ENCODE measurements around the gene AUTS2.
A peak's percentile ranks its signal among the peaks of the same experiment; 100 is the strongest.

AUTS2 gene

DNA sequence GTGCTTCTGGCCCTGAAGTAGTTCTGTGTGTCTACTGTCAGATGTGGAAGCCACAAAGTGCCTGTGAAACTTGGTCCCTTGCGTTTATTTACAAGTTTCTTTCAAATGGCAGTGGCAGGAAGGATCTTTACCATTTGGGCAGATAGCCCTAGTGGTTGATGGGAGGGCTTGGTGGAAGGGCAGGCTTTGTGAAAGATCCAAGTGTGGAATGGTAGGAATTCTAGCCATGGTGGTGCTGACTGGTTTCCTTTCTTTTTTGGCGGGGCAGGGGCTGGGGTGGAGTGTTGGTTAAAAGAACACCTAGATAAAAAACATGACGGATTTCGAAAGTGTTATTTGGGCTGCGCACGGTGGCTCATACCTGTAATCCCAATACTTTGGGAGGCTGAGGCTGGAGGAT is 27.0 kb downstream of the AUTS2 start:
- no peak for ATAC-seq
- Mint-ChIP-seq H3K9me3 (no peaks in the 10 kb centered on the region), H3K4me3 (no peak overlapping the region), H3K27me3 (peaks cover 4% of the 10 kb centered on the region), H3K4me1 (peaks cover 2% of the 10 kb centered on the region), H3K36me3 (ENCODE audit: low read depth) (no peaks in the 10 kb centered on the region), H3K27ac (no peak overlapping the region)
- DNase-seq: no peak

DNA sequence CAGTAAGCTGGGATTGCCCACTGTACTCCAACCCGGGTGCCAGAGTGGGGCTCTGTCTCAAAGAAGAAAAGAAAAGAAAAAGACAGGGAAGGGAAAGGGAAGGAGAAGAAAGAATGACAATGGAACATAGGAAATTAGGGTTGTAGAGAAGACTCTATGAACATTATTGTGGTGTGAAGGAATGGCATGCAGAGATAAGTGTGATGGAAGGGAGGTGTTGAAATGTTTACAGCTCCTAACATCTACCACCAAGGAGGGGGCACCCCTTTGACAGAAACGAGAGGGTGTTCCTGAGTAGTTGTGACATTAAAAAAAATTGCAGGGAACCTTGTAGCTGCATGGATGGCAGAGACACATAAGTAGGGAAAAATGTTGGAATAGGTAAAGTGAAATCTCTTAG is 27.5 kb downstream of the AUTS2 start:
- no peak for ATAC-seq
- H3K27ac Mint-ChIP-seq: no peak overlapping the region

DNA sequence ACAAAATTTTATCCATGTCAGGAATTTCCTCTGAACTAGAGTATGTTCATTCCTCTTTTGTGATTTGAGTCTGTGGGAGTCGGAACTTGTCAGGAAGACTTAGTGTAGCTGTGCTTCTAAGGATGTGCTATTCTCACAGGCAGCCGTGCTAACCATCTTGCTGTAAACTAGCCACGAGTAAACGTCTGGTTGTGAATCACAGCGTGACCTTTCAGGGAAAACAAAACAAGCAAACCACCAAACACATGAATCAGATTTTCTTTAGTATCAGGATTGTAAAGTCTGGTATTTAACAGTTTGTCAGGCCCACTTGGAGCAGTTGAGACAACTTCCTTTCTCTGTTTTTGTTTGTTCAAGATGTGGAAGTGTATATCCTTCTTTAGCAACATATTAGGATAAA is 32.0 kb downstream of the AUTS2 start:
- DNase-seq: no peak
- peaks cover 2% of the 10 kb centered on the region for H3K4me1 Mint-ChIP-seq
- H3K36me3 Mint-ChIP-seq (ENCODE audit: low read depth): no peaks in the 10 kb centered on the region
- no peaks in the 10 kb centered on the region for H3K27me3 Mint-ChIP-seq
- H3K27ac Mint-ChIP-seq: no peak overlapping the region
- no peak for ATAC-seq
- no peak overlapping the region for H3K4me3 Mint-ChIP-seq
- no peaks in the 10 kb centered on the region for H3K9me3 Mint-ChIP-seq

More for the DNA sequence above, 27.5 kb downstream of the AUTS2 start:
- DNase-seq: no peak
- Mint-ChIP-seq H3K9me3 (no peaks in the 10 kb centered on the region), H3K4me3 (no peak overlapping the region), H3K27me3 (peaks cover 3% of the 10 kb centered on the region), H3K36me3 (ENCODE audit: low read depth) (no peaks in the 10 kb centered on the region), H3K4me1 (peaks cover 2% of the 10 kb centered on the region)

DNA sequence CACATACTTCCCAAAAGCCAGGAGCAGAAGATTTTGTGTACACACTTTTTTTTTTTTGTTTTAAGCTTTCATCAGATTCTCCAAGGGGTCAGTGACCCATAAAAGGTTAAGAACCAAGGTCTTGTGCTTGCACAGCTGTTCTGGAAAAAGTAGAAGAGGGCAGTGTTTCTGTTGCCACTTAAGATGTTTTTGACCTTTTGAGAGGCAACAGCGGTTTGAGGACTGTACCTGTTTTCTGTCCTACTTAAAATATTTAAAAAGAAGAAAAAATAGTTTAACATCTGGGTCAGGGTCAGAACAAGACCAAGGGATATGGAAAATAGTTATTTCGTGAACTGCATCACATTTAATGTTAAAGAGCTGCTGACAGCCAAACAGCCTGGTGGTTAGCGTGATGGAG is 32.9 kb downstream of the AUTS2 start:
- Mint-ChIP-seq H3K27me3 (no peaks in the 10 kb centered on the region), H3K4me3 (no peak overlapping the region), H3K9me3 (no peaks in the 10 kb centered on the region), H3K4me1 (peaks cover 2% of the 10 kb centered on the region), H3K36me3 (ENCODE audit: low read depth) (no peaks in the 10 kb centered on the region), H3K27ac (no peak overlapping the region)
- DNase-seq: no peak
- no peak for ATAC-seq

DNA sequence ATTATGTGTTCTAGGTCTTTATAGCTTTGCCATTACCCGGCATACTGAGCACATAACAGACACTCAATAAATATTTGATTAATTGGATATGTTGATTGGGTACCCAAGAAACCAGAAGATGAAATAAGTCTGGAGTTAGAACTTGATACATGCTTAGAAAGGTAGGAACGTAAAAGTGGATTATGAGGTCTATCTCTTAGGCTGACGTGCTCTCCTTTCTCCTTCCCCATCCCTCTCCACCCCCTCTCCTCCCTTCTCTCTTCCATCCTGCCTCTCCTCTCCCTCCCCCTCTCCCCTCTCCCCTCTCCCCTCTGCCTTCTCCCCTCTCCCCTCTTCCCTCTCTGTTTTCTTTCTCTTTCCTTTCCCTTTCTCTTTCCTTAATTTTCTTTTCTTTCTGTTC is 34.0 kb downstream of the AUTS2 start:
- no peaks in the 10 kb centered on the region for H3K9me3 Mint-ChIP-seq
- DNase-seq (no peak), ATAC-seq (no peak)
- H3K27me3 Mint-ChIP-seq: no peaks in the 10 kb centered on the region
- peaks cover 2% of the 10 kb centered on the region for H3K4me1 Mint-ChIP-seq
- no peaks in the 10 kb centered on the region for H3K36me3 Mint-ChIP-seq (ENCODE audit: low read depth)
- no peak overlapping the region for H3K27ac Mint-ChIP-seq
- no peak overlapping the region for H3K4me3 Mint-ChIP-seq

DNA sequence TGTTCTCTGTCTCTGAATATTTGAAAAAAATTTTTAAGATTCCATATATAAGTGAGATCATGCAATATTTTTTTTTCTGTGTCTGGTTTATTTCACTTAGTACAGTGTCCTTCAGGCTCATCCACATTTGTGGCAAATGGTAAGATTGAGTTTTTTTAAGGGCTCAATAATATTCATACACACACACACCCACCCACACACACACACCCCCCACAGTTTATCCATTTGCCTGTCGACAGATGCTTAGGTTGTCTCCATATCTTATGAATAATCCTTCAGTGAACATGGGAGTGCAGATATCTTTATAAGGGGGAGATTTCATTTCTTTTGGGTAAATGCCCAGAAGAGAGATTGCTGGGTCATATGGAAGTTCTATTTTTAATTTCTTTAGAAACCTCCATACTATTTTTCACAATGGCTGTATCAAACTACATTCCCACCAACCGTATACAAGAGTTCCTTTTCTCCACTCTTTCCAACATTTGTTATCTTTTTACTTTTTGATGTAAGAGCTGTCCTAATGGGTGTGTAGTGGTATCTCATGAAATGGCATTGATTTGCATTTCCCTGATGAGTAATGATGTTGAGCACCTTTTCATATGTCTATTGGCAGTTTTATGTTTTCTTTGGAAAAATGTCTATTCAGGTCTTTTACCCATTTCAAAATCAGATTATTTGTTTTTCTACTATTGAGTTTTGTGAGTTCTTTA is 35.0 kb downstream of the AUTS2 start:
- peaks cover 2% of the 10 kb centered on the region for H3K4me1 Mint-ChIP-seq
- no peaks in the 10 kb centered on the region for H3K36me3 Mint-ChIP-seq (ENCODE audit: low read depth)
- DNase-seq: no peak
- no peaks in the 10 kb centered on the region for H3K27me3 Mint-ChIP-seq
- H3K27ac Mint-ChIP-seq: no peak overlapping the region
- no peak overlapping the region for H3K4me3 Mint-ChIP-seq
- H3K9me3 Mint-ChIP-seq: no peaks in the 10 kb centered on the region
- ATAC-seq: no peak

DNA sequence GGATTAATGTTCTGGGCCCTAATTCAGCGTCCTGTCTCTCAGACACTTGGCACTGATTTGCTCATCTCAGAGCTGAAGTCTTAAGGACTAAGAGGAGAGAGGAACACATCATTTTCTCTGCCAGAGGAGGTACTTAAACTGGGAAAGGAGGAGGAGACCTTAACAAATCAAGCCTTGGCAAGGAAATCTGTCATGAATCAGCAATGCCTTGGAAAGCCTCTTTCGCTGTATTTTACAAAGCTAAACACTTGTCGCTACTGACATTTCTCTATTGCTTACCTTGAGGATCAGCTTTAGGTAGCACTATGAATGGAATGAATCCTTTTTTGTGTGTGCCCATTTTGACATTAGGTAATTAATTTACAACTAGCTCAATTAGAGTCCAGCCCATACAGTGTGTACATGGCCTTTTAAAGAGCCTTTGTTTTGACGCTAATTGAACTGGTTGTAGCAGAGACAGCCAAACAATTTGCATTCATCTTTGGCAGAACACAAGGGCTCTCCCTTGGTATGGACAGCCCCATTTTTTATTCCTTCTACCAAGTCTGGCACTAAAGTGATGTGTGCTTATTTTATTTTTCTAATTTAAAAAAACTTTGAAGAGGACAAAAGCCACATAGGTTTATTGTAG is 37.4 kb downstream of the AUTS2 start:
- H3K9me3 Mint-ChIP-seq: no peaks in the 10 kb centered on the region
- no peak overlapping the region for H3K27ac Mint-ChIP-seq
- ATAC-seq: no peak

DNA sequence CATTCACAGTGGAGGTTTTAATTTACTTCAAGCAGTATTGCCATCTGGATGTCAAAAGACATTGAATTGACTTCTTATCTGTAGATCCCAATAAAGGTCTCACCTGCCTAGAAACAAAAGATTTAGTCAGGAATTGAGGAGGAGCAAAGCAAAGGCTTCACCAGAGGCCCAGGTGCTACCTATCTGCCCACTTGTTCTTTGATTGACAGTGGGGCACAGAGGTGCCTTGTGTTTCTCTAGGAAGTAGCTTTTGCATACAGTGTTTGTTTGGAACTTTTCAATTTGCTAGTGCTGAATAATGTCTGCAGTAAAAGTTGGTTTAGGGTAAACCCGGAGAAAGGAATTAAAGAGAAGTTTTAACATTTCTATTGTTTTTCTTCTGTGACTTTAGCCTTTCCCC is 40.4 kb downstream of the AUTS2 start:
- Mint-ChIP-seq H3K4me1 (no peaks in the 10 kb centered on the region), H3K36me3 (ENCODE audit: low read depth) (no peaks in the 10 kb centered on the region), H3K4me3 (no peak overlapping the region), H3K27me3 (no peaks in the 10 kb centered on the region), H3K27ac (no peak overlapping the region), H3K9me3 (no peaks in the 10 kb centered on the region)
- no peak for DNase-seq
- ATAC-seq: no peak

More for the DNA sequence above, 37.4 kb downstream of the AUTS2 start:
- no peak overlapping the region for H3K4me3 Mint-ChIP-seq
- DNase-seq: no peak
- H3K36me3 Mint-ChIP-seq (ENCODE audit: low read depth): no peaks in the 10 kb centered on the region
- H3K4me1 Mint-ChIP-seq: no peaks in the 10 kb centered on the region
- no peaks in the 10 kb centered on the region for H3K27me3 Mint-ChIP-seq

DNA sequence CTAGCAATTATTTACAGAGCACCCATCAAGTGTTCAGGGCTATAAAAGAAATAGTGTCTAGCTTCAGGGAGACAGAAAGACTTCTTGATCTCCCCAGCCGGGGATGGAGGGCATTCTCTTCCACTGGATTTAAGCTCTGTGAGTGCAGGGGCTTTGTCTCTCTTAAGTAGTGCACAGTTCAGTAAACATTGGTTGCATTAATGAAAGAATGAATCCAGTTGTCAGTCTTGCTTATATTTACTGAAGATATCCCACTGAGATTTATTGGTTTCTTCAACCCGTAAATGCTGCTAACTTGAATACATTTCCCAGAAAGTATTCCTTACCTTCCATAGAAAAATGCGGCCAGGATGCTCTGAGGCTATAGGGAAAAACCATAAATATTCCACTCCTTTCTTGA is 41.9 kb downstream of the AUTS2 start:
- Mint-ChIP-seq H3K36me3 (ENCODE audit: low read depth) (no peaks in the 10 kb centered on the region), H3K27ac (no peak overlapping the region), H3K9me3 (no peaks in the 10 kb centered on the region), H3K4me1 (no peaks in the 10 kb centered on the region), H3K4me3 (no peak overlapping the region), H3K27me3 (no peaks in the 10 kb centered on the region)
- ATAC-seq: no peak
- no peak for DNase-seq

DNA sequence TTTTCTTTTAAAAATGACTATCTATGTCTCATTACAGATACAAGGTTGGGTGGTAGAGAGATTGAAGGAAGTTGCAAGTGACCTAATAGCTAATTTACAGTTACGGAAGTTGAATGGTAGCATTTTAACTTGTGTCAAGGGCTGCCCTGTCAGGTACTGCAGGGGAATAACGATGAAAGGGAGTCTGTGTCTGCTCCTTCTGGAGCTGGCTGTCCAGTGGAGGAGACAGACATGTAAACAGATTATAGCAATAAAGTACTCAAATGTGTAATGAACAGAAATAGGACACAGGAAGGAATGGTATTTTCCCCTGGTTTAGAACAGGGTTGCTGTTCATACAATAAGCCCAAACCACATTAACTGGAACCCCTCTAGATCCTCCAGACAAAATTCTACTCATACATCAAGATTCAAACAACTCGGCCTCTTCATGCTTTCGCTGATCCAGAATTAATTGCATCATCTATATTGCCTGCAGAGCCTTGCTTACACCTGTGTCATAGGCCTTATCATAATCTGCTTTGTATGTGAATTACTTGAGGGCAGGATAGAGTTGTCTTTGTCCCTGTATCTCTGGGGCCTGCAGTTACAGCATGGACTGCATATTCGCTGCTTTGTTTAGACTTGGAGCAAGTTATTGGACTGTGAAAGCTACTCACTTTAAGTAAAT is 42.8 kb downstream of the AUTS2 start:
- no peaks in the 10 kb centered on the region for H3K36me3 Mint-ChIP-seq (ENCODE audit: low read depth)
- H3K4me1 Mint-ChIP-seq: no peaks in the 10 kb centered on the region
- no peak overlapping the region for H3K4me3 Mint-ChIP-seq
- no peak overlapping the region for H3K27ac Mint-ChIP-seq
- H3K9me3 Mint-ChIP-seq: no peaks in the 10 kb centered on the region
- ATAC-seq: no peak
- no peaks in the 10 kb centered on the region for H3K27me3 Mint-ChIP-seq
- DNase-seq: no peak

DNA sequence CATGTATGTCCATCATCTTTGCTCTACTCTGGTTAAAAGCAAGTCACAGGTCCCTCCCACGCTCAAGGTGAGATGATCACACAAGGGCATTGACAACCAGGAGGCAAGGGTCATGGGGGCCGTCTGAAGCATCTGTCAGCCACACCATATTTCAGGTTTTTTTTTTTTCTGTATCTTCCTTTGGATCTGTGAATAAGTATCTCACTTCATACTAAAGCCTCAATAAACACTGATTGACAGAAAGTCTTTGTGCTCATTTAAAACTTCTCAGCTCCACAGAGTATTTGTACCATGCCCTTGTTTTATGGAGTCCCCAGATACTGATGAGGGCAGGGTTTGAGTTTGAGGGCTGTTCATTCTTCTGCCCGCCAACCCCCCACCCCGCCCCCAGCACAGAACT is 45.0 kb downstream of the AUTS2 start:
- no peak for DNase-seq
- H3K4me3 Mint-ChIP-seq: no peak overlapping the region
- no peaks in the 10 kb centered on the region for H3K9me3 Mint-ChIP-seq
- H3K4me1 Mint-ChIP-seq: no peaks in the 10 kb centered on the region
- H3K27ac Mint-ChIP-seq: no peak overlapping the region
- no peaks in the 10 kb centered on the region for H3K27me3 Mint-ChIP-seq
- no peak for ATAC-seq
- no peaks in the 10 kb centered on the region for H3K36me3 Mint-ChIP-seq (ENCODE audit: low read depth)

DNA sequence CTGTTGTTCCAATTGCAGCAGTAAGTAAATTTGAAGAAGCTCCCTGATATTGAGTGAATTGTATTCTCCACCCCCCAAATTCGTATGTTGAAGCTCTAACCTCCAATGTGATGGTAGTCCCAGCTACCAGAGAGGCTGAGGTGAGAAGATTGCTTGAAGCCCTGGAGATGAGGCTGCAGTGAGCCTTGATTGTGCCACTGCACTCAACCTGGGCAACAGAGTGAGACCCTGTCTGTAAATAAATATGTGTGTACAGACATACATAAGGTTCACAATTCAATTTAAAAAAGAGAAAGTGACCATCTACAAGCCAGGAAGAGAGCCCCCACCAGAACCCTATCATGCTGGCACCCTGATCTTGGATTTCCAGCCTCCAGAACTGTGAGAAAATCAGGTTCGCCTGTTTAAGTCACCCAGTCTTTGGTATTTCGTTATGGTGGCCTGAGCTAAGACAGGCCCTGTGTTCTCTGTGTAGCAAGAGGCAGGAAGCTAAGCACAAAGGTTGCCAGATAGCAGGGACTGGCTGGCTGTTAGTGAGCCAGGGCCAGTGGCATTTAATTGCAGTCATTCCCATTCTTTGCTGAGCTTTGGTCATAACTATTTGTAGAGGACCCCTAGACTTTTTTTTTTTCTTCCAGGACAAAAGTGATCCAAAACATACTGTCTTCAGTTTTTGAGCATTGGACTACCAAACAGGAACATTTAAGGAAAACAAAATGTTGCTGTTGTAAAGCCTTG is 45.6 kb downstream of the AUTS2 start:
- H3K27me3 Mint-ChIP-seq: no peaks in the 10 kb centered on the region
- no peak overlapping the region for H3K27ac Mint-ChIP-seq
- DNase-seq (no peak), ATAC-seq (no peak)
- no peaks in the 10 kb centered on the region for H3K36me3 Mint-ChIP-seq (ENCODE audit: low read depth)
- H3K9me3 Mint-ChIP-seq: no peaks in the 10 kb centered on the region
- no peaks in the 10 kb centered on the region for H3K4me1 Mint-ChIP-seq
- H3K4me3 Mint-ChIP-seq: no peak overlapping the region

DNA sequence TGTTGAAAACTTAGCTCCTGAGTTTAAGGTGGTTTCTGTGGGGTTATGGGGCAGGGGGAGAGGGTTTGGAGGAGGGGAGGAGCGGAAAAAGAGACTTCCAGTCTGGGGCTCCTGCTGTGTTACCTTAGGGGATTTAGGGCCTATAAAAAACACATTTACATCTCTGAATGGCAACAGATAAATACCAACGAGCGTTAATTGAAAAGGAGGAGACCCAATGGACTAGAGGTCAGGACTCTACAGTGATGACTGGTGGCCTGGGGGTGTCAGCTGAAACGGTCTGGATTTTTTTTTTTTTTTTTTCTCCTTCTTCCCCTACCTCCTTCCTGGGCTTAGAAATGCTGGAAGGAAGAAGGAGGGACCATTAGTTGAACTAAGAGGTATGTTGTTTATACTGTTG is 47.4 kb downstream of the AUTS2 start:
- Mint-ChIP-seq H3K4me1 (no peaks in the 10 kb centered on the region), H3K36me3 (ENCODE audit: low read depth) (no peaks in the 10 kb centered on the region), H3K9me3 (no peaks in the 10 kb centered on the region), H3K4me3 (no peak overlapping the region), H3K27me3 (no peaks in the 10 kb centered on the region), H3K27ac (no peak overlapping the region)
- DNase-seq: no peak
- no peak for ATAC-seq

DNA sequence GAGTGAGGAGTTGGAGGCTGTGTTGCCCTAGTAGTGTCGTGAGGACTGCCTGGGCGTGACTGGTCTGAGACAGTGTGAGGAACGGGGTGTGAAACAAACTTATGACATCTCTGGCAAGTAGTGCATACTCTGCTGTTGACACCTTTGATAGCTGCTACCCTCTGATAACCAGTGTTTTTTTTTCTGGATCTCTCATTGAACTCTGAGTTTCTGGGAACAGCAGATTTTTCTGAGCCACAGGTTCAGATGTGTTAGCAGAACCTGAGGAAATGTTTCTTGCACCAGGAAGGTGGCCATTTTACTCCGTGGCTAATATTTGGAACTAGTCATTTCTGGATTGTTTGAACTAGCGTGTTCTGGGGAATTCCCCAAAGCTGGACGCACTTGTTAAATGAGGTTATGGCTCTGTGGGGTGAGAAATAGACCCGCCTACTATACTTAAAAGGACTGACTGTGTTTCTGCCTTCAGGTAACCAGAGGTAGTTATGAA is 52.9 kb downstream of the AUTS2 start:
- H3K4me3 Mint-ChIP-seq: no peak overlapping the region
- no peak overlapping the region for H3K27ac Mint-ChIP-seq
- H3K27me3 Mint-ChIP-seq: no peaks in the 10 kb centered on the region
- DNase-seq (no peak), ATAC-seq (peak; percentile 43)
- no peaks in the 10 kb centered on the region for H3K9me3 Mint-ChIP-seq
- H3K4me1 Mint-ChIP-seq: no peaks in the 10 kb centered on the region
- no peaks in the 10 kb centered on the region for H3K36me3 Mint-ChIP-seq (ENCODE audit: low read depth)
